Measurements from ENCODE around the gene EEA1. TPM values are rescaled to one million over a fixed set of nuclear protein-coding genes. Genes with fewer than 3 reads are reported as not detected.
"Not testable (repeated sequence)": the region's sequence is repeated elsewhere in the genome, so short reads cannot be mapped to it uniquely, and the experiment has no call there.

Gene EEA1
- polyA plus RNA-seq, 1 donor: 20.7 TPM

- DNase-seq (ENCODE audit: low read depth): peak; percentile 14
Measured at GRCh38 chr12:92803903-92804302, 125.2 kb downstream of the EEA1 start.

- DNase-seq (ENCODE audit: low read depth): no peak
Measured at GRCh38 chr12:92802906-92803305, 126.2 kb downstream of the EEA1 start.

GRCh38 chr12:92796650-92797049 lies 132.4 kb downstream of the EEA1 start:
- no peak for DNase-seq (ENCODE audit: low read depth)

GRCh38 chr12:92794814-92795213 lies 134.3 kb downstream of the EEA1 start:
- no peak for DNase-seq (ENCODE audit: low read depth)

GRCh38 chr12:92794356-92794755 lies 134.7 kb downstream of the EEA1 start:
- not testable (repeated sequence) for DNase-seq (ENCODE audit: low read depth)

GRCh38 chr12:92786045-92786444 lies 143.1 kb downstream of the EEA1 start:
- DNase-seq (ENCODE audit: low read depth): no peak

GRCh38 chr12:92785563-92785950 lies 143.5 kb downstream of the EEA1 start:
- no peak for DNase-seq (ENCODE audit: low read depth)

- DNase-seq (ENCODE audit: low read depth): no peak
Measured at GRCh38 chr12:92784797-92785562, 144.1 kb downstream of the EEA1 start.

GRCh38 chr12:92784356-92784755 lies 144.7 kb downstream of the EEA1 start:
- no peak for DNase-seq (ENCODE audit: low read depth)

GRCh38 chr12:92779902-92780301 lies 149.2 kb downstream of the EEA1 start:
- no peak for DNase-seq (ENCODE audit: low read depth)

GRCh38 chr12:92778525-92778924 lies 150.6 kb downstream of the EEA1 start:
- DNase-seq (ENCODE audit: low read depth): no peak

- no peak for DNase-seq (ENCODE audit: low read depth)
Measured at GRCh38 chr12:92775416-92775815, 153.7 kb downstream of the EEA1 start.

GRCh38 chr12:92771001-92771400 lies 158.1 kb downstream of the EEA1 start:
- DNase-seq (ENCODE audit: low read depth): no peak

- no peak for DNase-seq (ENCODE audit: low read depth)
Measured at GRCh38 chr12:92769124-92769901, 159.8 kb downstream of the EEA1 start.

- DNase-seq (ENCODE audit: low read depth): no peak
Measured at GRCh38 chr12:92765871-92766270, 163.2 kb downstream of the EEA1 start.

- no peak for DNase-seq (ENCODE audit: low read depth)
Measured at GRCh38 chr12:92764831-92765230, 164.3 kb downstream of the EEA1 start.

GRCh38 chr12:92762773-92763172 lies 166.3 kb downstream of the EEA1 start:
- no peak for DNase-seq (ENCODE audit: low read depth)

- DNase-seq (ENCODE audit: low read depth): no peak
Measured at GRCh38 chr12:92759634-92760268, 169.3 kb downstream of the EEA1 start.

GRCh38 chr12:92757597-92758121 lies 171.4 kb downstream of the EEA1 start:
- no peak for DNase-seq (ENCODE audit: low read depth)

- no peak for DNase-seq (ENCODE audit: low read depth)
Measured at GRCh38 chr12:92756898-92757596, 172.0 kb downstream of the EEA1 start.

- no peak for DNase-seq (ENCODE audit: low read depth)
Measured at GRCh38 chr12:92753976-92754885, 174.9 kb downstream of the EEA1 start.
